ENCODE data around the gene BTNL9.

GRCh38 chr5:181008136-181008535 lies 31.9 kb upstream of the BTNL9 start:
- TF ChIP-seq EZH2 (optimal IDR thresholded peaks at IDR 0.05; ENCODE audit: low read depth, low read length), result no peak
- TF ChIP-seq CTCF (IDR thresholded peaks at IDR 0.05; ENCODE audit: low read length), result no peak
